AG04449 (cell line): ENCODE data around the gene MARS2.
"Not testable (repeated sequence)": the region's sequence is repeated elsewhere in the genome, so short reads cannot be mapped to it uniquely, and the experiment has no call there.

Experiments
- CTCF ChIA-PET: fragments of 350-600 bp; formaldehyde crosslinking; extraction: SDS; loops from one replicate; lab custom pipeline; 2021; ENCODE audit warnings: antibody characterized with exemption; lab: Yijun Ruan, JAX
- POLR2A ChIA-PET: fragments of 400-600, 350-600 bp; formaldehyde crosslinking; extraction: SDS; loops from one replicate; lab custom pipeline; 2020; ENCODE audit warnings: antibody characterized with exemption, inconsistent platforms; lab: Yijun Ruan, JAX
- DNase-seq: peaks from one replicate; pipeline ENCODE4 v3.0.0-alpha.2; 2010; ENCODE audit warnings: low read depth, low spot score
- H3K4me3 ChIP-seq: 2 replicates; pipeline ENCODE4 v1.5.1; 2011; ENCODE audit warnings: low read depth, mild to moderate bottlenecking, control low read depth, low read length
- CTCF ChIP-seq: IDR thresholded peaks from one replicate; pipeline ENCODE4 v1.5.1; 2011; ENCODE audit warnings: mild to moderate bottlenecking, moderate library complexity, low read length, control low read depth, inconsistent platforms; ENCODE audit not compliant: insufficient read depth; ENCODE audit errors: missing control alignments

The MARS2 gene

GRCh38 chr2:197710424-197711042 is 5.4 kb downstream of the MARS2 start:
- CTCF ChIA-PET = no interaction called here
- no peak overlapping the region for H3K4me3 ChIP-seq
- POLR2A ChIA-PET = no interaction called here
- DNase-seq = no peak
- TF ChIP-seq CTCF = no peak

- ChIA-PET CTCF (interaction anchor here (1.1 kb wide), 1 partner anchor 67 kb away, joined by 3 read pairs; no protein-coding TSS in a partner anchor), POLR2A (no interaction called here)
- no peak for DNase-seq
- no peak overlapping the region for H3K4me3 ChIP-seq
- TF ChIP-seq CTCF = no peak
Measured at GRCh38 chr2:197711578-197711977, 6.4 kb downstream of the MARS2 start.

GRCh38 chr2:197713271-197713670 is 8.1 kb downstream of the MARS2 start:
- DNase-seq = no peak
- no peak overlapping the region for H3K4me3 ChIP-seq
- no peak for TF ChIP-seq CTCF
- POLR2A ChIA-PET = no interaction called here
- CTCF ChIA-PET = interaction anchor here (0.8 to 1.2 kb wide), 2 partner anchors 65 to 67 kb away, joined by 3 to 6 read pairs; no protein-coding TSS in a partner anchor

- DNase-seq = no peak
- no peak for TF ChIP-seq CTCF
- POLR2A ChIA-PET = no interaction called here
- H3K4me3 ChIP-seq = no peak overlapping the region
- CTCF ChIA-PET = interaction anchor here (1.1 kb wide), 1 partner anchor 9 kb away, joined by 3 read pairs; no protein-coding TSS in a partner anchor
Measured at GRCh38 chr2:197717863-197718262, 12.7 kb downstream of the MARS2 start.

- no peak for DNase-seq
- ChIA-PET CTCF (no interaction called here), POLR2A (no interaction called here)
- no peak overlapping the region for H3K4me3 ChIP-seq
- no peak for TF ChIP-seq CTCF
Measured at GRCh38 chr2:197727011-197727410, 21.8 kb downstream of the MARS2 start.

- DNase-seq, CTCF ChIA-PET, H3K4me3 ChIP-seq, POLR2A ChIA-PET: not testable (repeated sequence)
Measured at GRCh38 chr2:197728555-197729544, 23.7 kb downstream of the MARS2 start.
